Erythroblast (primary cell): Measurements from ENCODE around the gene ERFL.

Experiments used
- GATA1 ChIP-seq: IDR thresholded peaks from 2 replicates; pipeline ENCODE4 v1.6.1; 2011; ENCODE audit warnings: low read depth, mild to moderate bottlenecking, control low read depth, low read length, moderate library complexity
- POLR2A ChIP-seq: IDR thresholded peaks from 2 replicates; pipeline ENCODE4 v1.6.1; 2011; ENCODE audit warnings: mild to moderate bottlenecking, low read length

DNA sequence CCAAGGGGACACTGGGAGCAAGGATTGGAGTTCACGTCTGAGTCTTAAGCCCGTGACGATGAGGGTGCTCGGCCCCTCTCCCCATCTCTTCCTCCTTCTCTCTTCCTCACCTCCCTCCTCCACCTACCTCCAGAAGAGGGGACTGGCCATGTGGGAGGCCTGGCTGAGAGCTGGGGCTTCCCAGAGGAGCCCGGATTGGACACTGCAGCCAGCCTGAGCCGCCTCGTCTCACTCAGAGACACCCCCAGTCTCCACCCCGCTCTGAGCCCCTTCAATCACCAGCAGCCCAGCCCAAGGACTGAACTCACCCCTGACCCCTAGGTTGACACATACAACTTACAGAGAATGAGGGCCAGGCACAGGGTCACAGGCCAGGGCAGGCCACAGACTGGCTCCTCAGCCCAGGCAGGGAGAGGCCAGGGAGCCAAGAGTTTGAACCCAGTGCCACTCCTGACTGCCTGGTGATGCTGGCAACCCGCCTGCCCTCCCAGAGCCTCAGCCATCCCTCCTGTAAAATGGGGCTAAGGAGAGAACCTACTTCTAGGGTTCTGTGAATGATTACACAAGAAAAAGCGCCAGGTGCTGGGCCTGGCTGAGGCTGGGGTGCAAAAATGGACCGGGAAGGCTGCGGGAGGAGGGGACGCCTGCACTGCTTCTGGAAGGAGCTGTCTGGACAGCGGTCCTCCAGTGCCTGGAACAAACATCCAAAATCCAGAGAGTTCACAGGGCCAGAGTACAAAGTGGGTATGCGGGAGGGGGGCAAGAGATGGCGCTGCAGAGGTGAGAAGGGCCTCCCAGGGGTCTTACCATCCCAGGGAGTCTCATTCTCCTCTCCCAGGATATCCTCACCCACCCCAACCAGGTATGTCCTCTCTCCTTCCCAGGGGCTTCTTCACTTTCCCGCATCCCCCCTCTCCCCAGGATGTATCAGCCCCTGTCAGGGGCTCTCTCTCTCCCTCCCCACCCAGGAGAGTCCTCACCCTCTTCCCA is 50.0 kb downstream of the ERFL start:
- TF ChIP-seq POLR2A (no peak), GATA1 (no peak)
